Measurements from ENCODE around the gene CSTB.

- no peak for TF ChIP-seq CTCF (IDR thresholded peaks at IDR 0.05; ENCODE audit: low read length)
- TF ChIP-seq EZH2phosphoT487 (IDR thresholded peaks at IDR 0.05; ENCODE audit: low read length), result no peak
- TF ChIP-seq EZH2 (optimal IDR thresholded peaks at IDR 0.05; ENCODE audit: low read depth, low read length), result no peak
Measured at GRCh38 chr21:43759651-43760050, 16.5 kb downstream of the CSTB start.

Data from MM.1S (cell line).